OCI-LY7 (cell line): ENCODE data around the gene FCSK.

Source experiments
- EZH2phosphoT487 ChIP-seq: fragments of 200-600 bp; sonication (generic); IDR thresholded peaks from 2 replicates; pipeline ENCODE4 v1.6.1; 2018; ENCODE audit warnings: low read depth, borderline replicate concordance, mild to moderate bottlenecking, mixed run types, antibody characterized with exemption, low read length, moderate library complexity, mixed read lengths
- TF ChIP-seq, protein P1 (sequence below): fragments of 200-600 bp; sonication (generic); conservative IDR thresholded peaks from 2 replicates; pipeline ENCODE4 v1.5.1; 2014; ENCODE audit warnings: mild to moderate bottlenecking, antibody characterized with exemption, low read length, moderate library complexity, mixed read lengths

- TF ChIP-seq, protein P1, sequence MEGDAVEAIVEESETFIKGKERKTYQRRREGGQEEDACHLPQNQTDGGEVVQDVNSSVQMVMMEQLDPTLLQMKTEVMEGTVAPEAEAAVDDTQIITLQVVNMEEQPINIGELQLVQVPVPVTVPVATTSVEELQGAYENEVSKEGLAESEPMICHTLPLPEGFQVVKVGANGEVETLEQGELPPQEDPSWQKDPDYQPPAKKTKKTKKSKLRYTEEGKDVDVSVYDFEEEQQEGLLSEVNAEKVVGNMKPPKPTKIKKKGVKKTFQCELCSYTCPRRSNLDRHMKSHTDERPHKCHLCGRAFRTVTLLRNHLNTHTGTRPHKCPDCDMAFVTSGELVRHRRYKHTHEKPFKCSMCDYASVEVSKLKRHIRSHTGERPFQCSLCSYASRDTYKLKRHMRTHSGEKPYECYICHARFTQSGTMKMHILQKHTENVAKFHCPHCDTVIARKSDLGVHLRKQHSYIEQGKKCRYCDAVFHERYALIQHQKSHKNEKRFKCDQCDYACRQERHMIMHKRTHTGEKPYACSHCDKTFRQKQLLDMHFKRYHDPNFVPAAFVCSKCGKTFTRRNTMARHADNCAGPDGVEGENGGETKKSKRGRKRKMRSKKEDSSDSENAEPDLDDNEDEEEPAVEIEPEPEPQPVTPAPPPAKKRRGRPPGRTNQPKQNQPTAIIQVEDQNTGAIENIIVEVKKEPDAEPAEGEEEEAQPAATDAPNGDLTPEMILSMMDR: no peak
- TF ChIP-seq EZH2phosphoT487: no peak
Observed at GRCh38 chr16:70523076-70523742, 68.8 kb downstream of the FCSK start, which contains the start of gene COG4.
